SKM-1 (cell line): ENCODE results near the gene PMS2.
A peak's percentile ranks its signal among the peaks of the same experiment; 100 is the strongest.
"Not testable (repeated sequence)": the region's sequence is repeated elsewhere in the genome, so short reads cannot be mapped to it uniquely, and the experiment has no call there.

Experiments used
- DNase-seq: peaks from one replicate; lab custom pipeline; 2025; ENCODE audit not compliant: unreplicated experiment; lab: John Stamatoyannopoulos, UW

Gene PMS2, protein sequence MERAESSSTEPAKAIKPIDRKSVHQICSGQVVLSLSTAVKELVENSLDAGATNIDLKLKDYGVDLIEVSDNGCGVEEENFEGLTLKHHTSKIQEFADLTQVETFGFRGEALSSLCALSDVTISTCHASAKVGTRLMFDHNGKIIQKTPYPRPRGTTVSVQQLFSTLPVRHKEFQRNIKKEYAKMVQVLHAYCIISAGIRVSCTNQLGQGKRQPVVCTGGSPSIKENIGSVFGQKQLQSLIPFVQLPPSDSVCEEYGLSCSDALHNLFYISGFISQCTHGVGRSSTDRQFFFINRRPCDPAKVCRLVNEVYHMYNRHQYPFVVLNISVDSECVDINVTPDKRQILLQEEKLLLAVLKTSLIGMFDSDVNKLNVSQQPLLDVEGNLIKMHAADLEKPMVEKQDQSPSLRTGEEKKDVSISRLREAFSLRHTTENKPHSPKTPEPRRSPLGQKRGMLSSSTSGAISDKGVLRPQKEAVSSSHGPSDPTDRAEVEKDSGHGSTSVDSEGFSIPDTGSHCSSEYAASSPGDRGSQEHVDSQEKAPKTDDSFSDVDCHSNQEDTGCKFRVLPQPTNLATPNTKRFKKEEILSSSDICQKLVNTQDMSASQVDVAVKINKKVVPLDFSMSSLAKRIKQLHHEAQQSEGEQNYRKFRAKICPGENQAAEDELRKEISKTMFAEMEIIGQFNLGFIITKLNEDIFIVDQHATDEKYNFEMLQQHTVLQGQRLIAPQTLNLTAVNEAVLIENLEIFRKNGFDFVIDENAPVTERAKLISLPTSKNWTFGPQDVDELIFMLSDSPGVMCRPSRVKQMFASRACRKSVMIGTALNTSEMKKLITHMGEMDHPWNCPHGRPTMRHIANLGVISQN

DNA sequence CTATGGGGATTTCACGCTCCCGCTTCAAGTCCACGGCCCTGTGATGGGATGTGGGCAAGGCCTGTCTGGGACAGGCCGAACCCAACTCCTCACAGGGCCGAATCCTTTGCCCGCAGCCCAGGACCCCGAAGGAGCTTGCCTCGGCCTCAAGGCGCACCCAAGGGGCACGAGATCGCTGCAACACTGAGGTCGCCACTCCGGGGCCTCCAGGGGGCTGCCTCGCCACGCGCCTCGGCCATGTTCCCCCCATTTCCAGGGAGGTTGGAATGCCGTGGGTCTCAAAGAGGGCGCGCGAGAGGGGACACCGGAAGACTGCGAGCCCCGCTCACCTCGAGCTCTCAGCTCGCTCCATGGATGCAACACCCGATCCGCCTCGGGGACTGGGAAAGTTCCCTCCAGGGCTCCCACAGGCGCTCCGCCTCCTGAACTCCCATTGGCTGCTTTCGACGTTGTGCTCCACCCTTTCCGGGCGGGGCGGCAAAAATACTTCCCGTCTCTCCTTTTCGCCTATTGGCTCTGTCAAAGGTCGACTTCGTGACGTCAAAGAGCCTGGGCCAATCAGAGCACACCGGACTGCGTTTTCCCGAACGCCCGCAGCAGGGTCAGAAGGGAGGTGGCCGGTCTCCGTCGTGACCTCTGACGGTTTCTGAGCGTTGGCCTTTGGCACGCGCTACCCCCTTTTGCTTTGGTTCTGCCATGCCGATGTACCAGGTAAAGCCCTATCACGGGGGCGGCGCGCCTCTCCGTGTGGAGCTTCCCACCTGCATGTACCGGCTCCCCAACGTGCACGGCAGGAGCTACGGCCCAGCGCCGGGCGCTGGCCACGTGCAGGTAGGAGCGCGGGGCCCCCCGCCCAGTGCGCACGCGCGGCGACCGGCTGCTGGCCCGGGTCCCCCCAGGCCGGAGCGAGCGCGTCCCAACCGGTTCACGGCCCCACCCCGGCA is at the start of gene PMS2, which contains the start of gene AIMP2:
Gene PMS2 (minus strand): TSS at position 382 of the 944 bp plus-strand sequence. CDS start 30 bp downstream, at position 352.
Gene AIMP2 (plus strand): TSS at position 605 of the 944 bp plus-strand sequence. CDS start 92 bp downstream, at position 697.
- DNase-seq, result peak; percentile 97

DNA sequence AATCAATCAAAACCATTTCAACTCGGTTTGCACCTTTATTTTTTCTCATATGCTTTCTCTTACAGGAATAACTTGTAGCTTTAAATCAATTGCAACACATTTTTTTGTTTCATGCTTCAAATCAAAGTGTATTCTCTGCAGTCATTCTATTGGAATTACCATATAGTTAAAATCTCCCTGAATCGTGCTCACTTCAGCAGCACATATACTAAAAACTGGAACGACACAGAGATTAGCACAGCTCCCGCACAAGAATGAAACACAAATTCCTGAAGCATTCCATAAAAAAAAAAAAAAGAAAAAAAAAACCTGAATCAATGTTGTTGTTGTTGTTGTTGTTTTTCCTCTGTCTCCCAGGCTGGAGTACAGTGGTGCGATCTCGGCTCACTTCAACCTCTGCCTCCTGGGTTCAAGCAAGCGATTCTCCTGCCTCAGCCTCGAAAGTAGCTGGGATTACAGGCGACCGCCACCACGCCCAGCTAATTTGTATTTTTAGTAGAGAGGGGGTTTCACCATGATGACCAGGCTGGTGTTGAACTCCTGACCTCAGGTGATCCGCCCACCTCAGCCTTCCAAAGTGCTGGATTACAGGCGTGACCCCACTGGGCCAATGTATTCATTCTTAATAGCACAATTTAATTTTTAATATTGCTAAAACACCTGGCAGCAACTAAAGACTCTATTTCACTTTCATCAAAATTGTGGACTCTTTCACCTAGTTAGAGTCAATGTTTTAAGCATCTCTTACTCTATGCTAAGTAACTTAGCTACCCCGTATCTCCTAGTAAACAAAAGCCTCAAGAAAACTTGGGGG is 48.7 kb upstream of the PMS2 start:
- no peak for DNase-seq

DNA sequence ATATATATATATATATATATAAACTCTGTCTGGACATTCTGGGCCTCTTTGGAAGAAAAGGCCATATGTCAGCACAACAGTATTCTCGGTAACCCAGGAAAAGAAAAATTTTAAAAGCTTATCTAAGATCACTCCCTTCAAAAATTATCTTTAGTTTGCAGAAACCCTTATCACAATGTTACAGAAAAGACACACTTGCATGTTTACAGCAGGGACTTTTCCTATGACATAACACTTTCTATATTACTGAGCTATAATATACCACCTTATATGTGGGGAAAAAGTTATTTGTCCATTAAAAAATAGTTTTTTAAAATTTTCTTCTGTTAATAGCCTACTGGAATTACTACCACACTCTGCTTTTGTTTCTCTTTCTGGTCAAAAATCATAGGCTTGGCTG is 47.8 kb upstream of the PMS2 start:
- DNase-seq, result no peak

DNA sequence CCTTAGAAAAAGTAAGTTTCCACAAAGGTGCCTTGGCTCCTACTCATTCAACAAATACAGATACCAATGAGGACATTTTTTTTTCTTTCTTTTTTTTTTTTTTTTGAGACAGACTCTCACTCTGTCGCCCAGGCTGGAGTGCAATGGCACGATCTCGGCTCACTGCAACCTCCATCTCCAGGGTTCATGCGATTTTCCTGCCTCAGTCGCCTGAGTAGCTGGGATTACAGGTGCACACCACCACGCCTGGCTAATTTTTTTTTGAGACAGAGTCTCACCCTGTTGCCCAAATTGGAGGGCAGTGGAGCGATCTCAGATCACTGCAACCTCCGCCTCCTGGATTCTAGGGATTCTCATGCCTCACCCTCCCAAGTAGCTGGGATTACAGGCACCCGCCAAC is 42.3 kb upstream of the PMS2 start:
- DNase-seq, result not testable (repeated sequence)

GRCh38 chr7:6049780-6050179 is 40.9 kb upstream of the PMS2 start:
- no peak for DNase-seq

GRCh38 chr7:6035686-6036085 is 26.8 kb upstream of the PMS2 start:
- no peak for DNase-seq

- no peak for DNase-seq
Measured at GRCh38 chr7:6035165-6035564, 26.3 kb upstream of the PMS2 start.

GRCh38 chr7:6032641-6033040 is 23.8 kb upstream of the PMS2 start:
- DNase-seq, result no peak

GRCh38 chr7:6032167-6032566 is 23.3 kb upstream of the PMS2 start:
- DNase-seq, result no peak

GRCh38 chr7:6031567-6031966 is 22.7 kb upstream of the PMS2 start:
- DNase-seq, result no peak

DNA sequence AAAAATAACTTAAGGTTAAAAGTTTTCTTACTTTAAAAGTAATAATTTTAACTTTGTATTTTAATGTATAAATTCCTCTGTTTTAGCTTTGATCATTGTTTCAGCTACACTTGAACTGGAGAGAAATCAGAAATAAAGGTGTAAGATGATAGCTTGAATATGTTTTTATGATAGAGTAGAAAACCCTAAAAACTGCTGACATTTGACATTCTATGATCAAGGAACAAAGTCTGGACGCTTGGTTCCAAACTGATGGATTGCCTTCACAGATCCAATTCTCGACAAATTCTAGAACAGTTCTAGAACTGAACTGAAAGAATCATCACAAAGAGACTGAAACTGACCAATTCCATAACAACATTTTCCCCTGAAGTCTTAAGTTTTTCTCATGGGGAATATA is 22.1 kb upstream of the PMS2 start, which contains the start of gene ANKRD61:
Gene ANKRD61 (plus strand): TSS at position 389 of the 400 bp plus-strand sequence. CDS start 0 bp downstream, at position 389.
- no peak for DNase-seq

DNA sequence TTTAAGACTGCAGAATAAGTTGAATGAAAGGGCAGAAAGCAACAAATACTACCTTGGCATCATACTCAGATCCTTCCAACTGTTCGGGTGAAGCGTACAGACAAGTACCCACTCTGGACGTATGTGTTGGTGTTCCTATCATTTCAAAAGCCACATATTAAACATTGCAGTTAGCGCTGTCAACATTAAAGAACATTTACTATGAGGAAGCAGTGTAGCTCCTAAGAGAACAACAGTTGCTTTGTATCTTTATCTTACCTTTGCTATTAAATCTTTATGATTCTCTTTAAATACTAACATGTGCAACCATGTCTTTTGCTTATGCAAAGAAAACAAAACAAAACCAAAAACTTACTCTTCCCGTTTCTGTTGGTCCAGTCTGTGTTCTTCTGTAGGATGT is 19.7 kb upstream of the PMS2 start:
- no peak for DNase-seq

DNA sequence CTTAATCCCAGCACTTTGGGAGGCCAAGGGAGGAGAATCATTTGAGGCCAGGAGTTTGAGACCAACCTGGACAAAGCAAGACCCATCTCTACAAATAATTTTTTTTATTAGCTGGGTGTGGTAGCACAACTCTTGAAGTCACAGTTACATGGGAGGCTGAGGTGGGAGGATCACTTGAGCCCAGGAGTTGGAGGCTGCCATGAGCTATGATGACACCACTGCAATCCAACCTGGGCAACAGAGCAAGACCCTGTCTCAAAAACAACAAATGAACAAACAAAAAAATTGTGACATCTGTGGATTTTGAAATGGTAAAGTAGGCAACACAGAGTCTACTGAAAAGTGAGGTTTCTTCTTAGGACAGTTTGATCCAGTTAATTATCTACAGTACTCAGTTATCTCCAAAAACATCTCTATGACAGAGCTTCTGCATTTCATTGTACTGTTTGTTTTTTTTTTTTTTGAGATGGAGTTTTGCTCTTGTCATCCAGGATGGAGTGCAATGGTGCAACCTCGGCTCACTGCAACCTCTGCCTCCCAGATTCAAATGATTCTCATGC is 19.0 kb upstream of the PMS2 start:
- no peak for DNase-seq

- no peak for DNase-seq
Measured at GRCh38 chr7:6026820-6027311, 18.0 kb upstream of the PMS2 start.

GRCh38 chr7:6026011-6026819 is 17.4 kb upstream of the PMS2 start:
- no peak for DNase-seq

- no peak for DNase-seq
Measured at GRCh38 chr7:6023974-6024435, 15.2 kb upstream of the PMS2 start.

GRCh38 chr7:6022707-6023106 is 13.9 kb upstream of the PMS2 start:
- no peak for DNase-seq
